ENCODE results near the gene CACNB3.
"Not testable (repeated sequence)": the region's sequence is repeated elsewhere in the genome, so short reads cannot be mapped to it uniquely, and the experiment has no call there.

The CACNB3 gene

GRCh38 chr12:48852734-48853688, 34.7 kb downstream of the CACNB3 start:
- peak; percentile 66 to 90 for DNase-seq (ENCODE audit: low read depth in 2 of 2, low spot score in 1 of 2)

DNA sequence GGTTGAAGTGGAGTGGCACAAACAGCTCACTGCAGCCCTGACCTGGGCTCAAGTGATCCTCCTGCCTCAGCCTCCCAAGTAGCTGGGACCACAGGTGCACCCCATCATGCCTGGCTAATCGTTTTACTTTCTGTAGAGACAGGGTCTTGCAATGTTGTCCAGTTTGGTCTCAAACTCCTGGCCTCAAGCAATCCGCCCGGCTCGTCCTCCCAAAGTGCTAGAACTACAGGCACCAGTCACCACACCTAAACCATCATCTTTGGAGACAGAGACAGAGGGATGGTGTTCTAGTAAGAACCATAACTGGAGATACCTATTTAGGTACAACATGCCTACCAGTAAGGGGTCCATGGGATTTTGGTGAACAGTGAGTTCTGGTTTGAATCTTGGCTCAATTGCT, 36.2 kb downstream of the CACNB3 start:
- no peak for DNase-seq (ENCODE audit: low read depth in 2 of 2, low spot score in 1 of 2)

DNA sequence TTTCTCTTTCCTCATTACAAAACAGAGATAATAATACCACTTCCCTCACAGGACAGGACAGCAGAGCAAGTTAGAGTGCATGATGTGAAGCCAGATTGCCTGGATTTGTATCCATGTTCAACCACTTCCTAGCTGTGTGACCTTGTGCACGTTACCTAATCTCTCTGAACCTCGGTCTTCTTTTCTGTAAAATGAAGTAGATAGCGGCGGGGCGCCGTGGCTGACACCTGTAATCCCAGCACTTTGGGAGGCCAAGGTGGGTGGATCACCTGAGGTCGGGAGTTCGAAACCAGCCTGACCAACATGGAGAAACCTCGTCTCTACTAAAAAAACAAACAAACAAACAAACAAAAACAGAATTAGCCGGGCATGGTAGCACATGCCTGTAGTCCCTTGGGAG, 36.6 kb downstream of the CACNB3 start:
- DNase-seq (ENCODE audit: low read depth in 2 of 2, low spot score in 1 of 2), result not testable (repeated sequence)

GRCh38 chr12:48856379-48856778, 38.1 kb downstream of the CACNB3 start:
- no peak for DNase-seq (ENCODE audit: low read depth in 2 of 2, low spot score in 1 of 2)

GRCh38 chr12:48857278-48857994, 39.1 kb downstream of the CACNB3 start:
- DNase-seq (ENCODE audit: low read depth in 2 of 2, low spot score in 1 of 2), result no peak

DNA sequence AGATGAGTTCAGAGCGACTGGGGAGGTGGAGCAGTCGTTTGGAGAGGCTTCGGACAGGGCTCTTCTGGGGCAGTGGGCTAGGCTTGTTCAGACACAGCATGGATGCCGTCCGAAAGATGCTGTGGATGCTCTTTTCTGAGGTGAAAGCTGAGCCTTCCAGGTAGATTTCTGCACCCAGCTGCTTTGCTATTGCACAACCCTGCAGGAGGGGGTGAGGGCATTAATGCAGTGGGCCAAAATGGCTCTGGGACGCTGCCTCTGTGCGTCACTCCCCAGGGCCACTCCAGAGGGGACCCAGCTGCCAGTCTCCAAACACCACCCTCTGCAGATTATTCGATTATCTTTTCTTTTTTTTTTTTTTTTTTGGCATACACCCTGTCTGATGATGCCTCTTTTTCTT, 39.7 kb downstream of the CACNB3 start:
- no peak for DNase-seq (ENCODE audit: low read depth in 2 of 2, low spot score in 1 of 2)

DNA sequence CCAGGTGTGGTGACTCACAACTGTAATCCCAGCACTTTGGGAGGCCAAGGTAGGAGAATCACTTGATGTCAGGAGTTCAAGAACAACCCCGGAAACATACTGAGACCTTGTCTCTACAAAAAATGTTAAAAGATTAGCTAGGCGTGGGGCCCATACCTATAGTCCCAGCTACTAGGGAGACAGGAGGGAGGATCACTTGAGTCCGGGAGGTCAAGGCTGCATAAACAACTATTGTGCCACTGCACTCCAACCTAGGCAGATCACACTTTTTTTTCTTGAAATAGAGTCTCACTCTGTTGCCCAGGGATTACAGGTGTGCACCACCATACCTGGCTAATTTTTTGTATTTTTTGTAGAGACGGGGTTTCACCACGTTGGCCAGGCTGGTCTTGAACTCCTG, 41.3 kb downstream of the CACNB3 start:
- no peak for DNase-seq (ENCODE audit: low read depth in 2 of 2, low spot score in 1 of 2)

DNA sequence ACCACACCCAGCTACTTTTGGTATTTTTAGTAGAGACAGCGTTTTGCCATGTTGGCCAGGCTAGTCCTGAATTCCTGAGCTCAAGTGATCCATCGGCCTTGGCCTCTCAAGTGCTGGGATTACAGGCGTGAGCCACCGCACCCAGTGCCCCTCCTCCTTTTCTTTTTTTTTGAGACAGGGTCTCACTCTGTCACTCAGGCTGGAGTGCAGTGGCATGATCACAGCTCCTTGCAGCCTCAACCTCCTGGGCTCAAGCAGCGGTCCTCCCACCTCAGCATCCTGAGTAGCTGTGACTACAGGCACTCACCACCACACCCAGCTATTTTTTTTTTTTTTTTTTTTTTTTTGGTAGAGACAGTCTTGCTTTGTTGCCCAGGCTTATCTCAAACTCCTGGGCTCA, 41.9 kb downstream of the CACNB3 start:
- DNase-seq (ENCODE audit: low read depth in 2 of 2, low spot score in 1 of 2), result not testable (repeated sequence)

DNA sequence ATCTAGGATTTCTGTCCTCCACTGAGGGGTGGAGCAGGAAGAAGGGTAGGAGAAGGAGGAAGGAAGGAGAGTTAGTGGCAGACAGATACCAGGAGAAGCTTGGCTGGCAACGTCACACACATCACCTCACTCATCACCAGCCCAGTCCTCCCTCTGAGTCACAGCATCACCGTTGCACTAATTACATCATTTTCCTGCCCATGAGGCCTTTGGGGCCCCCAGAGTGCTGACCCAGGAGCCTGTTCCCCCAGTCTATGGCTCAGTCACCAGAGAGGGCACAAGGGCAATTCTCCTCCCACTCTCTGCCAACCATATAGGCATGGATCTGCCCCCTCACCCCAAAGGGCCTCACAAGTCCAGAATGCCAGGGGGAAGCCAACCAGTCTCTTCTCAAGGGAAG, 42.8 kb downstream of the CACNB3 start:
- no peak for DNase-seq (ENCODE audit: low read depth in 2 of 2, low spot score in 1 of 2)

GRCh38 chr12:48862760-48863159, 44.5 kb downstream of the CACNB3 start:
- DNase-seq (ENCODE audit: low read depth in 2 of 2, low spot score in 1 of 2), result no peak

- no peak for DNase-seq (ENCODE audit: low read depth in 2 of 2, low spot score in 1 of 2)
Measured at GRCh38 chr12:48863291-48863690, 45.0 kb downstream of the CACNB3 start.

GRCh38 chr12:48865281-48866051, 47.2 kb downstream of the CACNB3 start, which contains the start of gene RND1:
Gene RND1, minus strand, starts transcription at chr12:48865870. Its CDS starts 103 bp downstream, at chr12:48865767.
- peak; percentile 38 to 61 for DNase-seq (ENCODE audit: low read depth in 2 of 2, low spot score in 1 of 2)

- no peak for DNase-seq (ENCODE audit: low read depth in 2 of 2, low spot score in 1 of 2)
Measured at GRCh38 chr12:48866052-48866711, 47.9 kb downstream of the CACNB3 start.

GRCh38 chr12:48868451-48868850, 50.2 kb downstream of the CACNB3 start:
- no peak for DNase-seq (ENCODE audit: low read depth in 2 of 2, low spot score in 1 of 2)

DNA sequence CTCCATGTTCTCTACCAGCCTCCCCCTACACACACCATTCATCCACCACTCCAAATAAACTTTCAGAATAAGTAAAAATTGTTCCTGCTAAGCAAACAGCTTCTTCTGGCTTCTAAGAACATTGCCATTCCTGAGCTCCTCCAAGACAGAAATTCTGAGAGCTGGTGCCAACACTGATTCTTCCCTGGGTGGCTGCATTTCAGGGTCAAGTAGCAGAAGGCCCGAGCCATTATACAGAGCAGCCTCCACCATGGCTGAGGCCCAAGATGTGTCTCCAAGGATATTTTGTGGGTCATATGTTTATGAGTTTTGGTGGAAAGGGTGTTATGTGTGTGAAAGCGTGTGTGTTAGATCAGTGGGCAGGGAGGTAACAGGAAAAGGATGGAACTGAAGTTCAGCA, 50.9 kb downstream of the CACNB3 start:
- DNase-seq (ENCODE audit: low read depth in 2 of 2, low spot score in 1 of 2), result no peak

GRCh38 chr12:48873096-48873495, 54.8 kb downstream of the CACNB3 start:
- DNase-seq (ENCODE audit: low read depth in 2 of 2, low spot score in 1 of 2), result no peak

GRCh38 chr12:48873534-48873933, 55.2 kb downstream of the CACNB3 start:
- DNase-seq (ENCODE audit: low read depth in 2 of 2, low spot score in 1 of 2), result not testable (repeated sequence)

DNA sequence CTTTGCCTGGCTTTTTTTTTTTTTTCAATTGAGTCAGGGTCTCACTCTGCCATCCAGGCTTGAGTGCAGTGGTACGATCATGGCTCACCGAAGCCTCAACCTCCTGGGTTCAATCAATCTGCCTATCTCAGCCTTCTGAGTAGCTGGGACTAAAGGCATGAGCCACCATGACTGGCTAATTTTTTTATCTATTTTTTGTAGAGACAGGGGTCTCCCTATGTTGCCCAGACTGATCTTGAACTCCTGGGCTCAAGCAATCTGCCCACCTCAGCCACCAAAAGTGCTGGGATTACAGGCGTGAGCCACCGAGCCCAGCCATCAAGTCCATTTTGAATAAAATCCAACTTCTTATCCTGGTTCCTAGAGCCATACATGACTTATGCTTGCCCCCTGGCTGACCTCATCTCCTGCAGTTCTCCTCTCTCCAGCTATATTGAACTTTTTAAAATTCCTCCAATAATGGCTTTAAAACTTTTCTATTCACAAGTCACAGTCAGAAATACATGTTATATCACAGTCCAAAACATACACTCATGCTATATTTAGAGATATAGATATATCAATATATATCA, 57.7 kb downstream of the CACNB3 start:
- no peak for DNase-seq (ENCODE audit: low read depth in 2 of 2, low spot score in 1 of 2)
